Endothelial cell of umbilical vein (primary cell): ENCODE results near the gene CAMK2D. TPM values are rescaled to one million over a fixed set of nuclear protein-coding genes. Genes with fewer than 3 reads are reported as not detected.

Source experiments
- BruUV-seq: library from RNA; stranded (reverse); fragments of 400-500 nt; replicated peaks from 2 replicates; lab custom pipeline; 2021; lab: Mats Ljungman, UMichigan
- CTCF ChIA-PET: fragments of 300-600, 350-600 bp; sonication (Branson Sonifier 250); formaldehyde crosslinking; loops from one replicate; lab custom pipeline; 2021; ENCODE audit warnings: antibody characterized with exemption, inconsistent platforms; lab: Charles Lee
- POLR2A ChIA-PET: fragments of 300-600, 350-600 bp; sonication (Branson Sonifier 250); formaldehyde crosslinking; loops from one replicate; lab custom pipeline; 2021; ENCODE audit warnings: antibody characterized with exemption, inconsistent platforms; lab: Charles Lee
- DNase-seq: peaks from one replicate; pipeline ENCODE4 v3.0.0-alpha.2; 2011; ENCODE audit warnings: low read depth, low spot score
- FAIRE-seq: peaks from 2 replicates; lab custom pipeline; 2011; peaks lifted over from hg19 to GRCh38; lab: Jason Lieb, UNC
- H2AFZ ChIP-seq: 2 replicates; pipeline ENCODE4 v1.6.0; 2012; ENCODE audit warnings: low read depth, low read length, control low read depth, inconsistent platforms
- H3K27ac ChIP-seq: 2 replicates; pipeline ENCODE4 v1.5.1; 2011; ENCODE audit warnings: low read depth, mild to moderate bottlenecking, control low read depth, low read length, moderate library complexity; ENCODE audit not compliant: insufficient read depth
- H3K27me3 ChIP-seq, 2 experiments: 2 replicates each; pipeline versions ENCODE4 v1.6.0 to v1.6.1; 2011; ENCODE audit warnings: low read length in 2 of 2, mixed read lengths in 1 of 2; ENCODE audit not compliant: control insufficient read depth in 2 of 2, insufficient read depth in 2 of 2
- H3K36me3 ChIP-seq, 2 experiments: 2 replicates in 1 of 2; 3 replicates in 1 of 2; pipeline ENCODE4 v1.5.1; 2011; ENCODE audit warnings: low read length in 2 of 2, mild to moderate bottlenecking in 1 of 2, moderate library complexity in 1 of 2; ENCODE audit not compliant: control insufficient read depth in 2 of 2, insufficient read depth in 2 of 2; ENCODE audit errors: extremely low read depth in 1 of 2
- H3K4me1 ChIP-seq: 3 replicates; pipeline ENCODE4 v1.5.1; 2011; ENCODE audit warnings: mild to moderate bottlenecking, low read length; ENCODE audit not compliant: control insufficient read depth, insufficient read depth; ENCODE audit errors: extremely low read depth
- H3K4me2 ChIP-seq: 2 replicates; pipeline ENCODE4 v1.6.1; 2011; ENCODE audit warnings: low read length, control low read depth, mixed read lengths; ENCODE audit not compliant: insufficient read depth
- H3K4me3 ChIP-seq, 3 experiments: fragments of 200-600 bp in 1 of 3; sonication (generic), shearing (Covaris generic) in 1 of 3; replicated peaks in 1 of 3; 2 replicates each; pipeline ENCODE4 v1.5.1; 2011 to 2016; ENCODE audit warnings: control low read depth in 3 of 3, low read length in 3 of 3, mild to moderate bottlenecking in 2 of 3, inconsistent platforms in 1 of 3, low read depth in 1 of 3, moderate library complexity in 1 of 3; ENCODE audit not compliant: insufficient read depth in 1 of 3
- H3K79me2 ChIP-seq: 2 replicates; pipeline ENCODE4 v1.6.0; 2012; ENCODE audit warnings: low read length, inconsistent platforms; ENCODE audit not compliant: control insufficient read depth, insufficient read depth
- H3K9ac ChIP-seq: replicated peaks from 2 replicates; pipeline ENCODE3; 2011; ENCODE audit warnings: low read length, control low read depth; ENCODE audit not compliant: insufficient read depth; ENCODE audit errors: extremely low read depth
- H3K9me1 ChIP-seq: replicated peaks from 3 replicates; pipeline ENCODE4 v1.6.0; 2011; ENCODE audit warnings: mild to moderate bottlenecking, low read length; ENCODE audit not compliant: control insufficient read depth, insufficient read depth; ENCODE audit errors: extremely low read depth
- H3K9me3 ChIP-seq: replicated peaks from 2 replicates; pipeline ENCODE4 v1.5.1; 2012; ENCODE audit warnings: low read length, inconsistent platforms; ENCODE audit not compliant: control insufficient read depth, insufficient read depth
- H4K20me1 ChIP-seq: replicated peaks from 2 replicates; pipeline ENCODE3; 2011; ENCODE audit warnings: mild to moderate bottlenecking, low read length; ENCODE audit not compliant: control insufficient read depth, insufficient read depth; ENCODE audit errors: extremely low read depth
- EZH2 ChIP-seq: IDR thresholded peaks from 2 replicates; pipeline ENCODE4 v1.6.1; 2012; ENCODE audit warnings: borderline replicate concordance, low read depth, mild to moderate bottlenecking, moderate library complexity, low read length, inconsistent platforms; ENCODE audit not compliant: severe bottlenecking
- FOS ChIP-seq: IDR thresholded peaks from 2 replicates; pipeline ENCODE4 v1.6.1; 2011; ENCODE audit warnings: mild to moderate bottlenecking, low read length, moderate library complexity, borderline replicate concordance; ENCODE audit not compliant: insufficient read depth
- GATA2 ChIP-seq: IDR thresholded peaks from 2 replicates; pipeline ENCODE4 v1.7.0; 2011; ENCODE audit warnings: low read depth, mild to moderate bottlenecking, moderate library complexity, mixed read lengths, low read length; ENCODE audit not compliant: insufficient read length, insufficient read depth
- JUN ChIP-seq: IDR thresholded peaks from 2 replicates; pipeline ENCODE4 v1.6.1; 2011; ENCODE audit warnings: borderline replicate concordance, low read depth; ENCODE audit not compliant: insufficient read length, insufficient read depth
- MAX ChIP-seq: IDR thresholded peaks from 2 replicates; pipeline ENCODE4 v1.6.1; 2011; ENCODE audit not compliant: insufficient read depth, insufficient read length
- MYC ChIP-seq: IDR thresholded peaks from one replicate; pipeline ENCODE4 v1.6.1; 2011; ENCODE audit warnings: mild to moderate bottlenecking, low read depth, low read length
- POLR2A ChIP-seq: IDR thresholded peaks from 2 replicates; pipeline ENCODE4 v1.6.1; 2012; ENCODE audit warnings: low read depth, mild to moderate bottlenecking, control low read depth, low read length
- POLR2AphosphoS5 ChIP-seq: IDR thresholded peaks from 2 replicates; pipeline ENCODE4 v1.6.1; 2012; ENCODE audit warnings: low read depth, mild to moderate bottlenecking, control low read depth, low read length, moderate library complexity; ENCODE audit not compliant: insufficient read depth
- dilution Hi-C: fragments of 300-500 bp; cut with MboI; formaldehyde crosslinking; loops from one replicate; pipeline ENCODE4 v1.15.0; 2019; ENCODE audit warnings: low sequenced_read_pairs; ENCODE audit not compliant: extremely low pct_ligation_motif_present
- intact Hi-C: fragments of 100-400 bp; cut with micrococcal nuclease; formaldehyde crosslinking; loops from one replicate; pipeline ENCODE4 v1.10.0; 2022
- polyA plus RNA-seq, 4 experiments: library from polyadenylated mRNA; depleted of rRNA in 3 of 4; stranded (reverse) in 3 of 4; unstranded in 1 of 4; fragments of >200 nt; gene quantifications; 2 replicates each; pipeline versions ENCODE4 v1.2.1 to v1.2.3, GENCODE V29; 2011 to 2012; ENCODE audit warnings: missing spikeins in 1 of 4
- total RNA-seq: library from RNA; stranded (reverse); gene quantifications from 2 replicates; pipeline ENCODE4 v1.2.3, GENCODE V29; 2021
- TF ChIP-seq, protein P1 (sequence below), 2 donors: IDR thresholded peaks; 1 replicate in 1 of 2; 2 replicates in 1 of 2; pipeline ENCODE4 v1.5.1; 2011; ENCODE audit warnings: low read length in 2 of 2, mild to moderate bottlenecking in 2 of 2, moderate library complexity in 2 of 2, control low read depth in 1 of 2, inconsistent platforms in 1 of 2, low read depth in 1 of 2; ENCODE audit not compliant: insufficient read depth in 1 of 2; ENCODE audit errors: extremely low read depth in 1 of 2

The CAMK2D gene
- total and polyA plus RNA-seq, 2 donors (not counting 3 experiments of a cell fraction or from before 2014, with no cell fraction given) = 10.4 to 30.7 TPM

GRCh38 chr4:113760795-113761619, 531 bp downstream of the CAMK2D start:
- DNase-seq = peak; percentile 71
- intact Hi-C loops = loop anchor here (1.0 to 5.0 kb wide), 8 partner anchors 121 to 621 kb away; no protein-coding TSS in a partner anchor
- peaks cover 13% of the 10 kb centered on the region for H3K79me2 ChIP-seq
- peak overlapping the region; percentile 83 for H3K9ac ChIP-seq
- POLR2A ChIA-PET = no interaction called here
- CTCF ChIA-PET = interaction anchor here (0.7 to 3.5 kb wide), 4 partner anchors 132 to 622 kb away, joined by 4 to 32 read pairs (median 14); no protein-coding TSS in a partner anchor
- H3K9me1 ChIP-seq = no peaks in the 10 kb centered on the region
- no peaks in the 10 kb centered on the region for H3K27me3 ChIP-seq
- BruUV-seq = no TSS peak
- peak overlapping the region; percentile 84 for H3K27ac ChIP-seq
- TF ChIP-seq JUN = no peak
- peak overlapping the region; percentile 96 for H2AFZ ChIP-seq
- H3K36me3 ChIP-seq = peaks cover 0 to 3% of the 10 kb centered on the region in 2 experiments
- peak overlapping the region; percentile 99 for H3K4me2 ChIP-seq
- H3K9me3 ChIP-seq = no peaks in the 10 kb centered on the region
- peaks cover 28% of the 10 kb centered on the region for H3K4me1 ChIP-seq
- peak overlapping the region; percentile 93 to 98 (median 97) for H3K4me3 ChIP-seq
- FAIRE-seq = no peak
- dilution Hi-C loops = no loop called here
- H4K20me1 ChIP-seq = no peaks in the 10 kb centered on the region

DNA sequence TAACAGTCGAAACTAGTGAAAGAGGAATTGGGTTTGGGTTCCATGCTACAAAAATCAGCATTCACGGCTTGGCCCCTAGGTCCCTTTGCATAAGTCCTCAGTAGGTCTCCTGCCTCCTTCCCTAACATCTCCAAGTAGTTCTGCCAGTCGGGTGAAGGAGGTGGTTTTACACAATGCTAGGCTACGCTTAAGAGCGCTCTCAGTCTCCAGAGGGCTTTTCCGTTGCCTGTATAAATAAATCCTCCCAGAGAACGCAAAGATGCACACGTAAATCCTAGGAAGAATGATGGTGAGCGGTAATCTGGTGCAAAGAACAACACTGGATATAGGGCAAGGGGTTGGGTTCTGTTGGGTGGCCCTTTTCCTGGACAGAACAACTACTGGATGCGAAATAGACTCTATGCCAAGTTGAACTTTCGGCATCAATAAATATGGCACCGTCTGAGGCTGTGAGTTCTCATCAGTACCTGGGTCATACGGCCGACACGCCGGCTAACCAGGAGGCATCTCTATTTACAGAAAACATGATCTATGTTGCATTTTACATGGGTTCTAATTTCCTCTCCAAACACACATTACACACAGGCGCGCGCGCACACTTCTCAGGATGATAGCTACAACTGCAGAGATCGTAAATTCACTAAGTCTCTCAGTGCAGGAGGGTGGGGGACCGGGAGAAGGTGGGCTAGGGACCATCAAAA, 1.3 kb downstream of the CAMK2D start:
- H3K4me2 ChIP-seq = peak overlapping the region; percentile 99
- H3K27ac ChIP-seq = peak overlapping the region; percentile 84
- dilution Hi-C loops (no loop called here), intact Hi-C loops (loop anchor here (5.0 kb wide), 5 partner anchors 122 to 622 kb away; no protein-coding TSS in a partner anchor)
- no peaks in the 10 kb centered on the region for H3K9me1 ChIP-seq
- no peaks in the 10 kb centered on the region for H3K27me3 ChIP-seq
- H3K79me2 ChIP-seq = peaks cover 13% of the 10 kb centered on the region
- FAIRE-seq (no peak), DNase-seq (peak; percentile 67)
- H3K4me3 ChIP-seq = peak overlapping the region; percentile 93 to 98 (median 97)
- ChIA-PET POLR2A (no interaction called here), CTCF (interaction anchor here (0.7 to 3.5 kb wide), 5 partner anchors 10 to 623 kb away, joined by 3 to 32 read pairs (median 5); no protein-coding TSS in a partner anchor)
- peaks cover 33% of the 10 kb centered on the region for H3K4me1 ChIP-seq
- H3K36me3 ChIP-seq = peaks cover 0 to 3% of the 10 kb centered on the region in 2 experiments
- peak overlapping the region; percentile 83 for H3K9ac ChIP-seq
- H4K20me1 ChIP-seq = no peaks in the 10 kb centered on the region
- H3K9me3 ChIP-seq = no peaks in the 10 kb centered on the region
- H2AFZ ChIP-seq = peak overlapping the region; percentile 96
- BruUV-seq = TSS peak; percentile 13
- TF ChIP-seq GATA2 (no peak), JUN (no peak), MYC (no peak), FOS (no peak), POLR2A (no peak), MAX (no peak), POLR2AphosphoS5 (no peak), EZH2 (no peak)
- TF ChIP-seq, protein P1, sequence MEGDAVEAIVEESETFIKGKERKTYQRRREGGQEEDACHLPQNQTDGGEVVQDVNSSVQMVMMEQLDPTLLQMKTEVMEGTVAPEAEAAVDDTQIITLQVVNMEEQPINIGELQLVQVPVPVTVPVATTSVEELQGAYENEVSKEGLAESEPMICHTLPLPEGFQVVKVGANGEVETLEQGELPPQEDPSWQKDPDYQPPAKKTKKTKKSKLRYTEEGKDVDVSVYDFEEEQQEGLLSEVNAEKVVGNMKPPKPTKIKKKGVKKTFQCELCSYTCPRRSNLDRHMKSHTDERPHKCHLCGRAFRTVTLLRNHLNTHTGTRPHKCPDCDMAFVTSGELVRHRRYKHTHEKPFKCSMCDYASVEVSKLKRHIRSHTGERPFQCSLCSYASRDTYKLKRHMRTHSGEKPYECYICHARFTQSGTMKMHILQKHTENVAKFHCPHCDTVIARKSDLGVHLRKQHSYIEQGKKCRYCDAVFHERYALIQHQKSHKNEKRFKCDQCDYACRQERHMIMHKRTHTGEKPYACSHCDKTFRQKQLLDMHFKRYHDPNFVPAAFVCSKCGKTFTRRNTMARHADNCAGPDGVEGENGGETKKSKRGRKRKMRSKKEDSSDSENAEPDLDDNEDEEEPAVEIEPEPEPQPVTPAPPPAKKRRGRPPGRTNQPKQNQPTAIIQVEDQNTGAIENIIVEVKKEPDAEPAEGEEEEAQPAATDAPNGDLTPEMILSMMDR (IDR thresholded peaks at IDR 0.05; ENCODE audit: extremely low read depth in 1 of 2, insufficient read depth in 1 of 2, low read depth in 1 of 2, low read length in 2 of 2) = no peak
